Skin epidermis (tissue), 12 donors: Measurements from ENCODE around the gene KIAA0753.

Experiments used
- H3K27ac ChIP-seq, 21 experiments: fragments of 200-600 bp; sonication (generic) in 11 of 21; one replicate each; pipeline ENCODE4 v1.5.0; 2020; ENCODE audit warnings: mild to moderate bottlenecking in 3 of 21, inconsistent platforms in 2 of 21, moderate library complexity in 2 of 21
- H3K4me3 ChIP-seq, 7 experiments: fragments of 200-600 bp; sonication (generic) in 2 of 7; one replicate each; pipeline ENCODE4 v1.5.0; 2020; ENCODE audit warnings: inconsistent platforms in 2 of 7, mild to moderate bottlenecking in 2 of 7, moderate library complexity in 1 of 7

KIAA0753 gene

GRCh38 chr17:6648181-6648580 is 7.7 kb upstream of the KIAA0753 start:
- Histone ChIP-seq H3K4me3 (no peak overlapping the region), H3K27ac (no peak overlapping the region)

GRCh38 chr17:6643451-6644125 is 3.1 kb upstream of the KIAA0753 start:
- Histone ChIP-seq H3K27ac (peak overlapping the region in 1 of 21 experiments; percentile 15), H3K4me3 (no peak overlapping the region)

- H3K27ac ChIP-seq: peak overlapping the region in 2 of 21 experiments; percentile 94 to 96
These were observed 2.1 kb upstream of the KIAA0753 start for GRCh38 chr17:6642592-6642991.

DNA sequence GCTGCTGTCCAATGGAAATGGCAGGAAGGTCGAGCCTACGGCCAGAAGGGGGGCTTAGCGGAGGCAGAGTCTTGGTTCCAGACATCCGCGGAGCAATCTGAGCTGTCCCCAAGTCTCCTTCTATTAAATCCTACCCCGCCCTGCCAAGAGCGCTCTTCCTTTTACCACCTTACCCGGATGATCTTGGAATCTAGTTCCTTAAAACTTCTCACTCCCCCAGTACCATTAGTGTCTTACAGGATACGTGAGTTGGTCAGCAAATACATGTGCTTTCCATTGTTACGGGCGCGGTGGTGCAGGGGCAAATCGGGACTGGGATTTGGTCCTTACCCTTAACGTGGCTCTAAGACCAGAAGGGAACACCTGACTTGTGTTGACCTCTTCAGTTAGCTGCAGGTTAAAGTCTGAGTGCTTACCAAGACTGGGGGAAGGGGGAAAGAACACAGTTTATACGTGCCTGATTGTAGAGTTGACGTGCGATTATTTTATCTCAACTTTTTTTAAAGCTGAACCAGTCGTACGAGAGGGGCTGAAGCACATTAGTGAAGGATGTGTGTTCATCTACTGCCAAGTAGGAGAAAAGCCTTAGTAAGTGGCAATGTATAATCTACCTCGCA is 844 bp upstream of the KIAA0753 start:
- peak overlapping the region; percentile 66 to 83 (median 71) for H3K4me3 ChIP-seq
- H3K27ac ChIP-seq: peak overlapping the region in 20 of 21 experiments; percentile 85 to 96 (median 92)

More at GRCh38 chr17:6642592-6642991, 2.1 kb upstream of the KIAA0753 start:
- no peak overlapping the region for H3K4me3 ChIP-seq

DNA sequence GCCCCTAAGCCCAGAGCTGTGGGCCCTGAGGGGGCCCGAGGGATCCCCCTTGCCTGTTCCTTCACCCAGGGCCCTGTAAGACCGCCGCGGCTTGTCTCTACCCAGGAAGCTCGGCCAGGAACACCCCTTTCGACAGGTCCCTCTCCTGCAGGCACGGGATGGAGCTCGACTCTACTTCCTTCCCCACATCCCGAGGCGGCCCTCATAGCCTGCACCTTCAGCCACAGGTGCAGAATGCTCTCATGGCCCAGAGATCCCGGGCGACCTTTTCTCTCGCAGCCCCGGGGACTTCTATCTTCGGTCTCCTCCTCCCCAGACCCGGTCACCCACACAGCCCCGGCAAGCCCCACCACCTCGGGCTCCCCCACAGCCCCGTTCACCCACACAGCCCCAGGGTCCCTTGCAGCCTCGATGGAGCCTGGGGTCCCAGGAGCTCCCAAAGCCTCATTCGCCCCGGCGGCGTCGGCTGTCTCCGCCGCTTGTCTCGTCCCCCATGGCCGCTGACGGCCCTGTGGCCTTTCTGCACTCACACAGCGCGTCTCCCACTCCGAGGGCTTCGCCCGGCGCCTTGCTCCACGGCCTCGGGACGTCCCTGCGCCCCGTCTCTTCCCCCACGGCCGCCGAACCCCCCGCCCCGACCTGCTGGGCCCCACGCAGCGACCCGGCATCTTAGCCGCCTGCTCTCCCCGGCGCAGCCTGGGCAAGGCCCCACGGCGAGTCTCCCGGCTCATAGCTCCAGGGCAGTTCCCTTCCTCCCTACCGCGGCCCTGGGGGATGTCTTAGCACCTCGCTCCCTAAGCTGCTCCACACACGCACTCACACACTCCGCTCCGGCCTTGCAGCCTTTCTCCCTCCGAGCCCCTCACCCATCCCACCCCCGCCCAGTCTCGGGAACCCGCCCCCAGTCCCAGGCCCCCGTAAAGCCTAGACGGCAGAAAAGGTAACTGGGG is 650 bp downstream of the KIAA0753 start:
- peak overlapping the region; percentile 56 to 96 (median 91) for H3K27ac ChIP-seq
- H3K4me3 ChIP-seq: peak overlapping the region; percentile 66 to 83 (median 71)

DNA sequence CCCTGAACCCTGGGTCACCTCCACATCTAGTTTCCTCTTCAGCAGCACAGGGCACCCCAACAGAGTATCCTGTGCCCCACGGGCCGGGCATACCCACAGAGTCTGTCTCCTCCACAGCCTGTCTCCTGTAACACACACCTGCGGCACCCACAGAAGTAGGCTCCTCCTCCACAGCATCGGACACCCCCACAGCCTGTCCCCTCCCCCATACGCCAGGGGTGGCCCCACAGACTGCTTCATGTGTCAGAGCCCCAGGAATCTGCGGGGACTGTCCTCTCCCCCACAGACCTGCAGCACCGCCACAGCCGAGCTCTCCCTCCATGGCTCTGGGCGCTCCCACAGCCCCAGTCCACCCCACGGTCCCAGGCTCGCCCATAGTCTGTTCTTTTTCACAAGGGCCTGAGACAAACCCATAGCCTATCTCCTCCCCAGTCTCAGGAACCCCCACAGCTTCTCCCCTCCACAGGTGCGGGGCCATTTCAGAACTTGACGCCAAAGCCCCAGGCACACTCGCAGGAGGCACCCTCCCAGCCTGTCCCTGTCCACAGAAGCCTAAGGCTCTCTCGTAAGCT is 1.4 kb downstream of the KIAA0753 start:
- H3K27ac ChIP-seq: peak overlapping the region in 17 of 21 experiments; percentile 20 to 96 (median 91)
- peak overlapping the region; percentile 66 to 83 (median 71) for H3K4me3 ChIP-seq

GRCh38 chr17:6638046-6638908 is 2.2 kb downstream of the KIAA0753 start:
- Histone ChIP-seq H3K27ac (peak overlapping the region in 6 of 21 experiments; percentile 4 to 95 (median 90)), H3K4me3 (peak overlapping the region in 1 of 7 experiments; percentile 71)

DNA sequence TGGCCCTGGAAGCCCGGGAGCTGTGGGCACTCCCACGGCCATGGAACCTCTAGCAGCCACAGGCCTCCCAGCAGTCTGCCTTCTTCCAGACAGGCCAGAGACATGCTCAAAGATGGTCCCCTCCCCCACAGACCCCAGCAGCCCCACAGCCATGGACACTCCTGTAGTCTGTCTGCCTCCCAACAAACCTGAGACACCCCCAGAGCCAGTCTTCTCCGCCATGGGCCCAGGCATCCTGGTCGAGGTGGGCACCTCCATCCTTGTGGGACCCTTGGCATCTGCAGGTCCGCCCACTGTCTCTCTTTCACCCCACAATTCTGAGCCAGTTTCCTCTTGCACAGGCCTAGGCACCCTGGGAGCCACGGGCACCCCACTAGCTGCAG is 3.1 kb downstream of the KIAA0753 start:
- H3K4me3 ChIP-seq: no peak overlapping the region
- peak overlapping the region in 1 of 21 experiments; percentile 4 for H3K27ac ChIP-seq

DNA sequence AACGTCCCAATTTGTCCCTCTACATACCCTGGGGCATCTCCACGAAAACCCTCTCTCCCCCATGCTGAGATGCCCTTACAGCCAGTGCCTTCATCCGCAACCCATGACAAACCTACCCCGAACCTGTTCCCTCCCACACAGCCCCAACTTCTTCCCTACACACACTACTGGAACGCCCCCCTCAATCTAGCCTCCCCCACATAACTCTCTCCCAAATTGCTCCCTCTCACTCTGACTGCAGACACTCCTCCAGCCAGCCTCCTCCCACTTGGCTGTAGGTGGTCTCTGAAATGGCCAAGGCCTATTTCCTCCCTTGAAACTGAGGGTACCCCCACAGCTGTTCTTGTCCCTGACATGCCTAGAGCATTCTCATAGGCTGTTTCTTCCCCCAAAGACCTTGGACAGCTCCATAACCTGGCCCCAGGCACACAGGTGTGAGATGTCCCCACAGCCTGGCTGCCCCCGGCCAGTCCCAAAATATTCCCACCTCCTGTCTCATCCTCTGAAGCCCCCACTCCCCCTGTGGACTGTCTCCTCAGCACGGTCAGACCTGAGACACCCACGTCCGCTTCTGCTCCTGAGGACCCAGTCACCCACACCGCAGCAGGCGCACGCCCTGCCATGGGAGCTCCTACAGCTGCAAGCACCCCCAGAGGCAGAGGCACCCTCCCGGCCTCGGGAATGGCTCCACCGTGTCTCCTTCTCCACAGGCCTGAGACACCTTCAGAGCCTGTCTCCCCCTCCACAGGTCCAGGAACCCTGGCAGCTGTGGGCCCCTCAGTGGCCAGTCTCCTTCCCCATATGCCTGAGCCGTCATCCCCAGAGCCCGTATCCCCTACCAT is 3.7 kb downstream of the KIAA0753 start:
- Histone ChIP-seq H3K4me3 (no peak overlapping the region), H3K27ac (no peak overlapping the region)

DNA sequence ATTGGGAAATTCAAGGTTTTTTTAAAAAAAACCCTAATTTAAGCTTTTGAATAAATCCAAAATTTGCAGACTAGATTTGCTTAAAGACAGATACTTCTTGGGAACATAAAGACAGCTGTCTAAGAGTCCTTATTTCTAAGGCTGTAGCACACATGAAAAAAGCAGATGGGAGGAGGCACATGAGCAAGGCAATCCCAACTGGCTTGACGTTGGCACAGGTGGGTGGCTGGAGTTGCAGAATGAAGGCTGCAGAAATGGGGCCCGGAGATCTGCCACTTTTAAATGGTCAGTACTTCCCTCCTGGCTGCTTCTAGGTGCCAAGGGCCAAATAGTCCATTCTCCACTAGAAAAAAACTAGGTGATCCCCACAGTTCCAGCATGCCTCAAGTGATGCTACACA is 4.4 kb downstream of the KIAA0753 start:
- no peak overlapping the region for H3K27ac ChIP-seq
- H3K4me3 ChIP-seq: no peak overlapping the region

GRCh38 chr17:6633263-6633662 is 7.2 kb downstream of the KIAA0753 start:
- H3K4me3 ChIP-seq: no peak overlapping the region
- no peak overlapping the region for H3K27ac ChIP-seq

- Histone ChIP-seq H3K27ac (no peak overlapping the region), H3K4me3 (no peak overlapping the region)
These were observed 8.0 kb downstream of the KIAA0753 start for GRCh38 chr17:6632530-6632929.

- H3K4me3 ChIP-seq: no peak overlapping the region
- H3K27ac ChIP-seq: no peak overlapping the region
These were observed 10.1 kb downstream of the KIAA0753 start for GRCh38 chr17:6630390-6630789.

- no peak overlapping the region for H3K27ac ChIP-seq
These were observed 13.5 kb downstream of the KIAA0753 start for GRCh38 chr17:6627019-6627418.

DNA sequence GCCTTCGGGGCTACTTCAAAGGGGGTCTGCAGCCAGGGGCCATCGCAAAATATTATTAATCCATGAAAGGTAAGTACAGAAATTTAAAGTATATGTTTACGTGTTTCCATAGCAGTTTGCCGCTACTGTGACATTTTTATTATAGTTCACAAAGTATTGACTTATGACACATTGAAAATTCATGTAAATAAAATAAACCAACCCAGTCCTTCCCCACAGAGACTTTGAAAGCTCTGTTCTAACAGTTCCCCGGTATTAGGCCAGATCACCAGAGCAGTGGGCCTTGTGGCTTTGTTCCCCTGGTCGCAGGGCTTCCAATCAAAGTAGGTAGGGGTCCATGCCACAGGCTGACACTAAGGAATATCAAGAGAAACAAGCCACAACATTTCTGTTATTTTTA is 13.9 kb downstream of the KIAA0753 start:
- no peak overlapping the region for H3K27ac ChIP-seq
- H3K4me3 ChIP-seq: no peak overlapping the region

More at GRCh38 chr17:6627019-6627418, 13.5 kb downstream of the KIAA0753 start:
- H3K4me3 ChIP-seq: no peak overlapping the region

GRCh38 chr17:6623941-6624340 is 16.6 kb downstream of the KIAA0753 start:
- Histone ChIP-seq H3K4me3 (no peak overlapping the region), H3K27ac (no peak overlapping the region)

DNA sequence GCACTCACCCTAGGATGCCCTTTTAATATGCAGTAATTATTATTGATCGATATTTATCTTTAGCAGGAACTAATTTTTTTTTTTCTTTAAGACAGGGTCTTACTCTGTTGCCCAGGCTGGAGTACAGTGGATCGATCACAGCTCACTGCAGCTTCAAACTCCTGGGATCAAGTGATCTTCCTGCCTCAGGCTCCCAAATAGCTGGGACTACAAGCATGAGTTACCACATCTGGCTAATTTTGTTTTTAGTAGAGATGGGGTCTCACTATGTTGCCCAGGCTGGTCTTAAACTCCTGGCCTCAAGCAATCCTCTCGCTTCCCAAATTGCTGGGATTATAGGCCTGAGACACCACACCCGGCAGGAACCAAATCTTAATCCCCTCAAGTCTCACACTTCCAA is 29.3 kb downstream of the KIAA0753 start:
- no peak overlapping the region for H3K27ac ChIP-seq
- H3K4me3 ChIP-seq: no peak overlapping the region

DNA sequence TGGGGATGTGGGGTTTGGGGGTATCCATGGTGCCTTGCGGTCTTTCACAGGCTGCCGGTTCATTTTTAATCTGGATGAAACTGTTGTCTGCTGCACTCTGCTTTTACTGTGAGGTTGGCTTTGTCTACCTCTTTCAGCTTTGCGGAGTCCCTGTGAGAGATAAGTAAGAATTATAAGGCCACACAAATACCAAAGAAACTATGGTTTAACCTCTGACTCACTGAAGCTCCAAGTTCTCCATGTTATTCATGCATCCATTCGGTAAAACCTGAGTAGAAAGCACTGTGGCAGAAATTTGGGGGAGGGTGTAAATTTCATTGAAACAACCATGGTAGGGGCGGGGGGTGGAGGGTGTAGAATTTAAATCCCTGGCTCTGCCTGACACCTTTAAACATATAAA is 30.5 kb downstream of the KIAA0753 start:
- no peak overlapping the region for H3K4me3 ChIP-seq

More for the DNA sequence above, 30.5 kb downstream of the KIAA0753 start:
- H3K27ac ChIP-seq: no peak overlapping the region
